HG03520 (cell line): ENCODE results near the gene RAB40AL.

Experiments used
- ATAC-seq: cut with Tn5 transposase; IDR thresholded peaks from one replicate; pipeline ENCODE4 v1.9.1; 2021; ENCODE audit warnings: mild to moderate bottlenecking, moderate library complexity; ENCODE audit not compliant: unreplicated experiment

Gene RAB40AL

DNA sequence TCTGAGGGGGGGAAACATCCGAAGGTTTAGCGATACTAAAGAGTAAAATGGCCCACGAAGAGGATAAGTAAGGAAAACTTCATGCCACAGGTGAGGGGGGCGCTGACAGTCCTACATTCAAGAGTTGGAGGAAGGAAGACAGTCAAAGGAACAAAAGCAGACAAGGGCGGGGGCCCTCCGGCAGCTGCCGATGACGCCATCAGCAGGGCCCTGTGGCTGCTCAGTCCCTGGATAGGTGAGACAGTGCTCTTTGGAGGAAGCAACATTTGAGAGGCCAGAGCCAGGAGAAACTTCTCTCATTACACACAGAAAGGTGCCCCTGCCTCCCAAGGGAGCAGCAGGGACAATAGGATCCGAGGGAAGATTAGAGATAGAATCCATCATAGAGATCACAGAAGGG, 41.5 kb downstream of the RAB40AL start:
- ATAC-seq, result no peak

DNA sequence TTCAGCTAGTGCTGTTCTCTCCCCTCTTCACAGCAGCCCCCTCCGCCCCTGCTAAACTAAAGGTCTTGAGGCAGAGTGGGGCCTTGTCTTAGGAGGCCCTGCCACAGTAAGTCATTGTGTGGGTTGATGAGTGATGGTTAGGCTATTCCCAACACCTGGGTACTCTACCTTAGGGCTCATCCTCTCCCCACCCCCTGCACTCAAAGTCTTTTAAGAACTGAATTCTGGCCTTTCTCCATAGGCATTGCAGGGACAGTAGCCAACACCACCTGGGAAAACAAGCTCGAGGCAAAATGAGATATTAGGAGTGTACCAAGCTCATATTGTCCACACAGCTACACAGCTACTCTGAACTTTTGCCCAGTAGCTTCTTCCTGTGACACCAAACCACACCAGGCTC, 42.5 kb downstream of the RAB40AL start:
- ATAC-seq, result no peak

- ATAC-seq, result no peak
Observed at GRCh38 chrX:102983205-102983604, 46.1 kb downstream of the RAB40AL start.

DNA sequence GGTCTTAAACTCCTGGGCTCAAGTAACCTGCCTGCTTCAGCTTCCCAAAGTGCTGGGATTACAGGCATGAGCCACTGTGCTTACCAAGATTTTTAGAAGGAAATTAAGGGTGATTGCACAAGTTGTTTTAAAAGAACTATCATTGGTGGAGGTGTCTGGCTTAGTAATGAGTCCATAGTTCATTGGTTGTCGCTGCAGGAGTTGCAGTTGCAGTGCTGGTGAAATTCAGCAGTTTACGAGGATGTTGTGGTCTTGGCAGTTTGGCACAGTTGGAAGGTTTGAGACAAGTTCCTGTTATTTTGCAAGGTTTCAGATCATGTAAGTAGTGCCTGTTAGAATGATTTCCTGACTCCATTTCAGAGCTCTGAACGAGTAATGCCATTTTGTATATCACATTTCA, 48.1 kb downstream of the RAB40AL start:
- ATAC-seq, result no peak
